SKM-1 (cell line): ENCODE measurements around the gene OTUD1.

ENCODE experiments used
- DNase-seq: peaks from one replicate; lab custom pipeline; 2025; ENCODE audit not compliant: unreplicated experiment; lab: John Stamatoyannopoulos, UW

The OTUD1 gene

GRCh38 chr10:23461557-23461956 lies 22.7 kb downstream of the OTUD1 start:
- no peak for DNase-seq

GRCh38 chr10:23467012-23467411 lies 28.1 kb downstream of the OTUD1 start:
- DNase-seq = no peak

GRCh38 chr10:23467548-23467947 lies 28.7 kb downstream of the OTUD1 start:
- DNase-seq = no peak

- DNase-seq = no peak
Observed at GRCh38 chr10:23469596-23470237, 30.8 kb downstream of the OTUD1 start.

GRCh38 chr10:23472181-23472580 lies 33.3 kb downstream of the OTUD1 start:
- no peak for DNase-seq

- DNase-seq = no peak
Observed at GRCh38 chr10:23474081-23474480, 35.2 kb downstream of the OTUD1 start.

- no peak for DNase-seq
Observed at GRCh38 chr10:23474626-23475025, 35.8 kb downstream of the OTUD1 start.

- no peak for DNase-seq
Observed at GRCh38 chr10:23478570-23478969, 39.7 kb downstream of the OTUD1 start.

- DNase-seq = peak; percentile 0
Observed at GRCh38 chr10:23479798-23480473, 41.1 kb downstream of the OTUD1 start.

- DNase-seq = no peak
Observed at GRCh38 chr10:23481363-23481961, 42.6 kb downstream of the OTUD1 start.

- DNase-seq = no peak
Observed at GRCh38 chr10:23490115-23490514, 51.2 kb downstream of the OTUD1 start.
